H9 (cell line): Measurements from ENCODE around the gene EVI5. TPM values are rescaled to one million over a fixed set of nuclear protein-coding genes. Genes with fewer than 3 reads are reported as not detected.

Experiments used
- DNase-seq: peaks from one replicate; pipeline ENCODE4 v3.0.0-alpha.2; 2017
- H2AFZ ChIP-seq: one replicate; pipeline ENCODE4 v1.6.1; 2013; ENCODE audit warnings: mild to moderate bottlenecking, low read length, control low read depth, moderate library complexity
- H2AK5ac ChIP-seq: 2 replicates; pipeline ENCODE4 v1.6.1; 2013; ENCODE audit warnings: low read length, control low read depth, mixed read lengths; ENCODE audit not compliant: insufficient read length
- H2BK120ac ChIP-seq: one replicate; pipeline ENCODE4 v1.6.1; 2013; ENCODE audit warnings: low read depth, mild to moderate bottlenecking, low read length, control low read depth, inconsistent platforms; ENCODE audit not compliant: poor library complexity, severe bottlenecking
- H2BK12ac ChIP-seq: 2 replicates; pipeline ENCODE4 v1.6.1; 2013; ENCODE audit warnings: low read length, control low read depth, mixed read lengths, low read depth; ENCODE audit not compliant: insufficient read length
- H2BK15ac ChIP-seq: 2 replicates; pipeline ENCODE4 v1.6.1; 2013; ENCODE audit warnings: low read depth, low read length, control low read depth
- H2BK20ac ChIP-seq: one replicate; pipeline ENCODE4 v1.6.1; 2013; ENCODE audit warnings: low read depth, mild to moderate bottlenecking, low read length, control low read depth, inconsistent platforms; ENCODE audit not compliant: poor library complexity, severe bottlenecking
- H2BK5ac ChIP-seq: 2 replicates; pipeline ENCODE4 v1.6.1; 2013; ENCODE audit warnings: low read length, control low read depth, mixed read lengths; ENCODE audit not compliant: insufficient read length
- H3K14ac ChIP-seq: 2 replicates; pipeline ENCODE4 v1.6.1; 2013; ENCODE audit warnings: low read length, control low read depth; ENCODE audit not compliant: insufficient read depth
- H3K18ac ChIP-seq: 2 replicates; pipeline ENCODE4 v1.6.1; 2013; ENCODE audit warnings: low read depth, mild to moderate bottlenecking, mixed read lengths, low read length, control low read depth; ENCODE audit not compliant: insufficient read length
- H3K23ac ChIP-seq: 2 replicates; pipeline ENCODE4 v1.6.1; 2013; ENCODE audit warnings: low read length, control low read depth, mixed read lengths, low read depth; ENCODE audit not compliant: insufficient read length
- H3K23me2 ChIP-seq: 2 replicates; pipeline ENCODE4 v1.6.1; 2013; ENCODE audit warnings: low read depth, mild to moderate bottlenecking, mixed read lengths, low read length, control low read depth; ENCODE audit not compliant: insufficient read length, poor library complexity, severe bottlenecking
- H3K27ac ChIP-seq: 2 replicates; pipeline ENCODE4 v1.5.1; 2013; ENCODE audit warnings: low read length, control low read depth, mixed read lengths, low read depth; ENCODE audit not compliant: insufficient read length
- H3K27me3 ChIP-seq: 2 replicates; pipeline ENCODE4 v1.6.1; 2013; ENCODE audit warnings: low read length, control low read depth, inconsistent platforms; ENCODE audit not compliant: insufficient read depth
- H3K4ac ChIP-seq: 2 replicates; pipeline ENCODE4 v1.6.1; 2013; ENCODE audit warnings: low read depth, mild to moderate bottlenecking, control low read depth, inconsistent platforms, low read length, moderate library complexity
- H3K4me1 ChIP-seq: 2 replicates; pipeline ENCODE4 v1.6.1; 2013; ENCODE audit warnings: low read length, control low read depth, inconsistent platforms; ENCODE audit not compliant: insufficient read depth
- H3K4me2 ChIP-seq: 2 replicates; pipeline ENCODE4 v1.6.1; 2013; ENCODE audit warnings: low read length, control low read depth, mixed read lengths; ENCODE audit not compliant: insufficient read length, insufficient read depth
- H3K56ac ChIP-seq: 2 replicates; pipeline ENCODE4 v1.6.1; 2013; ENCODE audit warnings: low read depth, mild to moderate bottlenecking, mixed read lengths, low read length, control low read depth; ENCODE audit not compliant: insufficient read length
- H3K79me1 ChIP-seq: 2 replicates; pipeline ENCODE4 v1.6.1; 2013; ENCODE audit warnings: low read depth, mild to moderate bottlenecking, moderate library complexity, low read length, control low read depth, inconsistent platforms; ENCODE audit not compliant: insufficient read depth, poor library complexity, severe bottlenecking
- H3K79me2 ChIP-seq: 2 replicates; pipeline ENCODE4 v1.6.1; 2013; ENCODE audit warnings: low read length, control low read depth, inconsistent platforms; ENCODE audit not compliant: insufficient read depth
- H3K9ac ChIP-seq: 2 replicates; pipeline ENCODE4 v1.6.1; 2013; ENCODE audit warnings: low read length, control low read depth, mixed read lengths; ENCODE audit not compliant: insufficient read length; ENCODE audit errors: extremely low read depth
- H3K9me3 ChIP-seq: one replicate; pipeline ENCODE4 v1.6.1; 2013; ENCODE audit warnings: low read depth, low read length, inconsistent platforms; ENCODE audit not compliant: control insufficient read depth
- H3T11ph ChIP-seq: one replicate; pipeline ENCODE4 v1.6.1; 2013; ENCODE audit warnings: mild to moderate bottlenecking, low read length, control low read depth, inconsistent platforms
- H4K20me1 ChIP-seq: one replicate; pipeline ENCODE4 v1.6.1; 2013; ENCODE audit not compliant: control insufficient read depth, insufficient read length, insufficient read depth
- H4K5ac ChIP-seq: 2 replicates; pipeline ENCODE4 v1.6.1; 2013; ENCODE audit warnings: low read depth, mild to moderate bottlenecking, mixed read lengths, low read length, control low read depth; ENCODE audit not compliant: insufficient read length
- H4K8ac ChIP-seq: replicated peaks from 2 replicates; pipeline ENCODE4 v1.6.1; 2013; ENCODE audit warnings: low read length, control low read depth, mixed read lengths, low read depth; ENCODE audit not compliant: insufficient read length
- H4K91ac ChIP-seq: 2 replicates; pipeline ENCODE4 v1.6.1; 2013; ENCODE audit warnings: low read depth, mild to moderate bottlenecking, moderate library complexity, mixed read lengths, low read length, control low read depth; ENCODE audit not compliant: insufficient read length
- H3K27ac Mint-ChIP-seq, 3 experiments: 2 replicates in 2 of 3; 3 replicates in 1 of 3; pipeline ENCODE4 v1.8.0; 2020 to 2021; ENCODE audit warnings: mixed read lengths in 3 of 3, mild to moderate bottlenecking in 1 of 3, moderate library complexity in 1 of 3
- H3K27me3 Mint-ChIP-seq: 2 replicates; pipeline ENCODE4 v1.8.0; 2021; ENCODE audit warnings: low read depth, mild to moderate bottlenecking, moderate library complexity, mixed read lengths
- H3K36me3 Mint-ChIP-seq, 3 experiments: 2 replicates in 2 of 3; 3 replicates in 1 of 3; pipeline ENCODE4 v1.8.0; 2020 to 2021; ENCODE audit warnings: low read depth in 3 of 3, mixed read lengths in 3 of 3; ENCODE audit not compliant: insufficient read depth in 1 of 3
- H3K4me1 Mint-ChIP-seq, 2 experiments: 2 replicates each; pipeline ENCODE4 v1.8.0; 2020; ENCODE audit warnings: mixed read lengths in 2 of 2
- H3K4me3 Mint-ChIP-seq, 2 experiments: 2 replicates in 1 of 2; 3 replicates in 1 of 2; pipeline ENCODE4 v1.8.0; 2020 to 2021; ENCODE audit warnings: mild to moderate bottlenecking in 2 of 2, mixed read lengths in 2 of 2, moderate library complexity in 1 of 2
- H3K9me3 Mint-ChIP-seq, 2 experiments: 2 replicates in 1 of 2; 3 replicates in 1 of 2; pipeline ENCODE4 v1.8.0; 2020; ENCODE audit warnings: mild to moderate bottlenecking in 2 of 2, mixed read lengths in 2 of 2, moderate library complexity in 1 of 2
- CTCF ChIP-seq: fragments of 200-600 bp; sonication (generic); conservative IDR thresholded peaks from 3 replicates; pipeline ENCODE4 v1.8.0; 2021; ENCODE audit warnings: antibody characterized with exemption, mild to moderate bottlenecking
- WGBS: extraction: QIAGEN DNeasy Blood & Tissue Kit; methylation state at CpG from one replicate; pipeline ENCODE4 v1.1.7; 2013; ENCODE audit warnings: missing lambda C conversion rate, low lambda C conversion rate, mixed read lengths; ENCODE audit not compliant: insufficient read length; ENCODE audit errors: extremely low coverage; 5-methylcytosine and 5-hydroxymethylcytosine counted together
- total RNA-seq: library from RNA; stranded (reverse); gene quantifications from 2 replicates; pipeline ENCODE4 v1.2.1, GENCODE V29; 2021

EVI5 gene
- total RNA-seq, 1 experiment from 2014 or later = 9.7 TPM

- Histone ChIP-seq H3K27me3 (peaks cover 82% of the 10 kb centered on the region), H2BK12ac (no peak overlapping the region), H3K27ac (no peak overlapping the region), H3K18ac (no peak overlapping the region), H3K9me3 (no peaks in the 10 kb centered on the region), H3K14ac (no peak overlapping the region), H3K4me1 (no peaks in the 10 kb centered on the region), H3K23me2 (peaks cover 43% of the 10 kb centered on the region), H3K79me2 (no peaks in the 10 kb centered on the region), H2BK120ac (no peak overlapping the region), H3K4me2 (peak overlapping the region; percentile 74), H4K5ac (no peak overlapping the region), H3K79me1 (no peaks in the 10 kb centered on the region), H2BK5ac (no peak overlapping the region), H3K56ac (no peak overlapping the region), H4K91ac (no peak overlapping the region), H2BK20ac (no peak overlapping the region), H2AK5ac (no peak overlapping the region), H3T11ph (no peak overlapping the region), H4K20me1 (no peaks in the 10 kb centered on the region), H3K4ac (no peak overlapping the region), H2BK15ac (no peak overlapping the region), H3K23ac (no peak overlapping the region), H2AFZ (no peak overlapping the region), H3K9ac (no peak overlapping the region), H4K8ac (no peak overlapping the region)
- Mint-ChIP-seq H3K27me3 (peaks cover 98% of the 10 kb centered on the region), H3K36me3 (peaks cover 0 to 4% (median 0%) of the 10 kb centered on the region in 3 experiments; a peak in 2 of 7 replicates), H3K4me1 (peaks cover 34 to 44% of the 10 kb centered on the region in 2 experiments), H3K27ac (no peak overlapping the region), H3K9me3 (peaks cover 3 to 7% of the 10 kb centered on the region in 2 experiments; a peak in 4 of 5 replicates), H3K4me3 (peak overlapping the region; percentile 51 to 83)
- no CpG with 5 or more reads among the region's 65 CpGs for WGBS
- peak; percentile 63 for DNase-seq
- peak; percentile 28; the same call in 2 of the 3 replicates for TF ChIP-seq CTCF
These were observed 300.2 kb downstream of the EVI5 start for GRCh38 chr1:92484472-92485380.
